ENCODE data around the gene RIC8A.

DNA sequence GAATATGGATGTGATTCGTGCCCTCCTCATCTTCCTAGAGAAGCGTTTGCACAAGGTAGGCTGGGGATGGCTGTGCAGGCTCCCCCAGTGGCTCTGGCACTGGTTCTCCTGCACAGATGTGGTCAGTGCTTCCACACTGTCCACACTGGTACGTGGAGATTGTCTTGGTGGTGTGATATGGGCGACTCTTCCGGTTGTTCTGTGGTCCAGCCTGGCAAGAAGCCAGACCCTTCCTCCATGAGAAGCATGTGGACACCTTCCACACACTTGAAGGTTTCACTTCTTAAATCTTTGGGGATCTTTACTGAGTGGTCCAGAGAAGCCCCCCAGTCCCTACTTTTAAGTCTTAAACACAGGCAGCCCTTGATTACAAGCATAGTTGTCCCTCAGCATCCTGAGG, 3.8 kb downstream of the RIC8A start:
- TF ChIP-seq, protein P1, sequence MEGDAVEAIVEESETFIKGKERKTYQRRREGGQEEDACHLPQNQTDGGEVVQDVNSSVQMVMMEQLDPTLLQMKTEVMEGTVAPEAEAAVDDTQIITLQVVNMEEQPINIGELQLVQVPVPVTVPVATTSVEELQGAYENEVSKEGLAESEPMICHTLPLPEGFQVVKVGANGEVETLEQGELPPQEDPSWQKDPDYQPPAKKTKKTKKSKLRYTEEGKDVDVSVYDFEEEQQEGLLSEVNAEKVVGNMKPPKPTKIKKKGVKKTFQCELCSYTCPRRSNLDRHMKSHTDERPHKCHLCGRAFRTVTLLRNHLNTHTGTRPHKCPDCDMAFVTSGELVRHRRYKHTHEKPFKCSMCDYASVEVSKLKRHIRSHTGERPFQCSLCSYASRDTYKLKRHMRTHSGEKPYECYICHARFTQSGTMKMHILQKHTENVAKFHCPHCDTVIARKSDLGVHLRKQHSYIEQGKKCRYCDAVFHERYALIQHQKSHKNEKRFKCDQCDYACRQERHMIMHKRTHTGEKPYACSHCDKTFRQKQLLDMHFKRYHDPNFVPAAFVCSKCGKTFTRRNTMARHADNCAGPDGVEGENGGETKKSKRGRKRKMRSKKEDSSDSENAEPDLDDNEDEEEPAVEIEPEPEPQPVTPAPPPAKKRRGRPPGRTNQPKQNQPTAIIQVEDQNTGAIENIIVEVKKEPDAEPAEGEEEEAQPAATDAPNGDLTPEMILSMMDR (IDR thresholded peaks at IDR 0.05), result no peak
- TF ChIP-seq POLR2A (IDR thresholded peaks at IDR 0.05), result no peak
